ENCODE measurements around the gene TXNDC17.

GRCh38 chr17:6688944-6689343 is 48.1 kb downstream of the TXNDC17 start:
- no peak for TF ChIP-seq REST (tag by site-specific recombination; IDR thresholded peaks at IDR 0.05)
- TF ChIP-seq CTCF (tag by site-specific recombination; IDR thresholded peaks at IDR 0.05), result no peak
